GM12864 (cell line): ENCODE measurements around the gene TMEM132D.

ENCODE experiments used
- DNase-seq: peaks from one replicate; pipeline ENCODE4 v3.0.0-alpha.2; 2011; ENCODE audit warnings: low read depth
- H3K4me3 ChIP-seq: 2 replicates; pipeline ENCODE4 v1.5.1; 2011; ENCODE audit warnings: mild to moderate bottlenecking, low read depth, low read length, control low read depth
- TF ChIP-seq, protein P1 (sequence below): IDR thresholded peaks from 2 replicates; pipeline ENCODE4 v1.5.1; 2011; ENCODE audit warnings: low read depth, mild to moderate bottlenecking, moderate library complexity, low read length, control low read depth, inconsistent platforms; ENCODE audit errors: missing control alignments

Gene TMEM132D

DNA sequence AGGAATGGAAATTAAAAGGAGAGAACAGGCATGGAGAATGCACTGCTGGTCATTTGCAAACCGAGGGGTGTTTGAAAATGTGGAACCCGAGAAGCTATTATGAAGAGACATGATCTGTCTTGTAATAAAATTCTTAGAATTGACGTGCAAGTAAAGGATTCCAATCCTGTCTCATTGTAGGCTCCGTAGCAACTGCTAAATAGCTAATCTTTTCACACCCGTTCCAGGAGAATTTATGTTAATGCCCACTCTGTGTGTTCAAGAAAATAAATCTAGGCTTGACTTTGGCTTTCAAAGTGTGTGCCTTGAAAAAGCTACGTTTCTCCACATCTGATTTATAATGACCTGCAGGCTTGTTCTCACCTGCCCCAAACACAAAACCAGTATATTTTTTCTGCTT, 669.6 kb downstream of the TMEM132D start:
- DNase-seq, result no peak
- TF ChIP-seq, protein P1, sequence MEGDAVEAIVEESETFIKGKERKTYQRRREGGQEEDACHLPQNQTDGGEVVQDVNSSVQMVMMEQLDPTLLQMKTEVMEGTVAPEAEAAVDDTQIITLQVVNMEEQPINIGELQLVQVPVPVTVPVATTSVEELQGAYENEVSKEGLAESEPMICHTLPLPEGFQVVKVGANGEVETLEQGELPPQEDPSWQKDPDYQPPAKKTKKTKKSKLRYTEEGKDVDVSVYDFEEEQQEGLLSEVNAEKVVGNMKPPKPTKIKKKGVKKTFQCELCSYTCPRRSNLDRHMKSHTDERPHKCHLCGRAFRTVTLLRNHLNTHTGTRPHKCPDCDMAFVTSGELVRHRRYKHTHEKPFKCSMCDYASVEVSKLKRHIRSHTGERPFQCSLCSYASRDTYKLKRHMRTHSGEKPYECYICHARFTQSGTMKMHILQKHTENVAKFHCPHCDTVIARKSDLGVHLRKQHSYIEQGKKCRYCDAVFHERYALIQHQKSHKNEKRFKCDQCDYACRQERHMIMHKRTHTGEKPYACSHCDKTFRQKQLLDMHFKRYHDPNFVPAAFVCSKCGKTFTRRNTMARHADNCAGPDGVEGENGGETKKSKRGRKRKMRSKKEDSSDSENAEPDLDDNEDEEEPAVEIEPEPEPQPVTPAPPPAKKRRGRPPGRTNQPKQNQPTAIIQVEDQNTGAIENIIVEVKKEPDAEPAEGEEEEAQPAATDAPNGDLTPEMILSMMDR, result no peak

DNA sequence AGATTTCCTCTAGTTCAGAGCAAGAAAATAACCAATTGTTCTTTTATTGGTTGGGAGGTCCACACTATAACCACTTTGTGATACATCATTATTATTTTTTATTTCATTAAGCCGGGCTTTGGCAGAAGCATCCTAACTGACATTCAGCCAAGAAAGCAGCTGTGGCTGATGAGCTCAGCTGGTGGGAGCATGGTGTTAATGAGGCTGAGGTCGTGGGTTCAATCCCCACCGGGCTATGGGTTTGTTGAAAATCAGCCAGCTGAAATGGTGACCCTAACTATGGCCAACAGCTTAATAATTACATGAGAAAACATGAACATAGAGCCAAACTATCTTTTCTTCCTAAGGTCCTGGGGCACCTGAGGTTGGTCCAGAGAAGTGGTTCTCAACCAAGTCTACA, 672.3 kb downstream of the TMEM132D start:
- H3K4me3 ChIP-seq, result no peak overlapping the region
- no peak for DNase-seq
- TF ChIP-seq, protein P1, result no peak

More for the DNA sequence above, 669.6 kb downstream of the TMEM132D start:
- no peak overlapping the region for H3K4me3 ChIP-seq

DNA sequence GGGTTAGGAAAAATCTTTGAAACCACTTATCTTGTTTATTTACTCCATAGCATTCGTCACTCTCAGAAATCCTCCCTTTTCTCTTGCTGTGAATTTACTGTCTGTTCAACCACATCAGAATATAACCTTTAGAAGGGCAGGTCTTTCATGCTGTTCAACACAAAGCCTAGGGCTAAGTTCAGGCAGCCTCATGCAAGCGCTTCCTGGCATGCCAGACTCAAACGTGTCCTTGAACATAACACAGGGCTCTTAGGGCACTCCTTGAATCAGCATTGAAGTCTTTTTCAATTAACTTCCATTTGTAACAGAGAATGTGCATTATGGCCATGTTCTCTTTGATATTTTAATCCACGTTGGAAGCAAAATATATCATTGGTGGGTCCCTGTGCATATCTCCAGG, 672.8 kb downstream of the TMEM132D start:
- TF ChIP-seq, protein P1, result no peak
- no peak overlapping the region for H3K4me3 ChIP-seq
- DNase-seq, result no peak

DNA sequence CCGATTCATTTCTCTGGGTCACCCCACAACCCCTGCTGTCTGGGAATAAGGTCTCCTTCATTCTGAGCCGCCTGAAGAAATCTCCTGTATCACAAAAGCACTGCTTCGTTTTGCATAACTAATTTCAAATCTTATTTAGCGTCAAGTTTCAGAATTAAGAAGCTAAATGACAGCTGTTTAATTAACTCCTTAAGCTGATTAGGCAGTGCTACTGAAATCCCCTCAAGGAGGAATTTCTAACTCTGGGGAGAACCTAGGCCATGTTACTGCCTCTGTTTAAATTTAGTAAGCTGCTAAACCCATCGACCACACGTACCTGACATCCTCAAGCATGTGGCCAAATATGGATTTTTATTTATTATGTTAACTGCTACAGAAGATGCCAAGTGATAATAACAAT, 677.0 kb downstream of the TMEM132D start:
- DNase-seq, result no peak
- TF ChIP-seq, protein P1, result no peak
- H3K4me3 ChIP-seq, result no peak overlapping the region

DNA sequence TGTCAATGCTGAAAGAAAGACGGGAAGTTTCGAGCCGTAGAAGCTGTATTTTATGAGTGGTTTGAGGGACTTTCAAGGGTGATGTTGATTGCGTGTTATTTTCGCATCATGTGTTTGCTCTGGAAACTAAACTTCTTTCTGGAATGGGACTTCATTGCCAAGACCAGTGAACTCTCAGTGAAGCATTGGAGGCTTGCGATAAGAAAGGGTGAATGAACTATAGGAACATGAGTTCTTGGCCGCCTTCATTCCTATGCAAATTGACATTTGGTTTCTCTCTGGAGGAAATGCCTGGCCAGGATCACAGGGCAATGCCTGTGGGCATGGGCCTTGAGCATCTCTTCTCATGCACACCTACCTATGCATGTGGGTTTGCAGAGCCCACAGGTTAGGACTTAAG, 677.8 kb downstream of the TMEM132D start:
- no peak overlapping the region for H3K4me3 ChIP-seq
- no peak for DNase-seq
- TF ChIP-seq, protein P1, result no peak

DNA sequence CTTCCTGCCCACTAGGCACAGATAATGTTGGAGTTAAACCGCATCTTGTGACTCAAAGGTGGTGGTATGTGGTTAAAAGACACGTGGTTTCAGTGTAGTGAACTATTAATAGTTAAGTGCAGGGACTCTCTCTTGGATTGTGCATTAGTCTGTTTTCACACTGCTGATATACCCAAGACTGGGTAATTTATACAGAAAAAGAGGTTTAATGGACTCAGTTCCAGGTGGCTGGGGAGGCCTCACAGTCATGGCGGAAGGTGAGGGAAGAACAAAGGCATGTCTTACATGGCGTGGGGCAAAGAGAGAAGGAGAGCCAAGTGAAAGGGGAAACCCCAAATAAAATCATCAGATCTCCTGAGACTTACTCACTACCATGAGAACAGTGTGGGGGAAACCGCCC, 688.3 kb downstream of the TMEM132D start:
- no peak overlapping the region for H3K4me3 ChIP-seq
- TF ChIP-seq, protein P1, result no peak
- DNase-seq, result no peak

DNA sequence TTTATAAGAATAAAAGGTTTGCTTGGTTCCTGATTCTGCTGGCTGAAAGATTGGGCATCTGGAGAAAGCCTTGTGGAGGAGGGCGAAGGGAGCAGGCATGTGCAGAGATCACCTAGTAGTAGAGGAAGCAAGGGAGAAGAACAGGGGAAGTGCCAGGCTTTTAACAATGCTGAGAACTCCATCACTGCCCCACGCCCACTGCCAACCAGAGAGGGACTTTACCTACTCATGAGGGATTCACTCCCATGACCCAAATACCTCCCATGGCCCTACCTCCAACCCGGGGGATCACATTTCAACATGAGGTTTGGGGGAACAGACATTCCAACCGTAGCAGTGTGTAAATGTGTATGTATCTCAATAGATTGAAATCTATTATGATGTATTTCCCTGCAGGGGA, 690.3 kb downstream of the TMEM132D start:
- no peak overlapping the region for H3K4me3 ChIP-seq
- TF ChIP-seq, protein P1, result no peak
- DNase-seq, result no peak
